GM18909 (cell line): ENCODE data around the gene SYNDIG1.

Experiments
- ATAC-seq: cut with Tn5 transposase; IDR thresholded peaks from one replicate; pipeline ENCODE4 v1.9.1; 2021; ENCODE audit warnings: mild to moderate bottlenecking; ENCODE audit not compliant: unreplicated experiment, poor library complexity

The SYNDIG1 gene

GRCh38 chr20:24678351-24679106, 209.1 kb downstream of the SYNDIG1 start:
- no peak for ATAC-seq

GRCh38 chr20:24679448-24680047, 210.1 kb downstream of the SYNDIG1 start:
- no peak for ATAC-seq

GRCh38 chr20:24681634-24682495, 212.4 kb downstream of the SYNDIG1 start:
- no peak for ATAC-seq

- no peak for ATAC-seq
Measured at GRCh38 chr20:24682496-24682985, 213.1 kb downstream of the SYNDIG1 start.

GRCh38 chr20:24683676-24684075, 214.2 kb downstream of the SYNDIG1 start:
- ATAC-seq = no peak

- ATAC-seq = no peak
Measured at GRCh38 chr20:24684421-24684871, 215.0 kb downstream of the SYNDIG1 start.

GRCh38 chr20:24684956-24685691, 215.7 kb downstream of the SYNDIG1 start:
- ATAC-seq = no peak

- ATAC-seq = no peak
Measured at GRCh38 chr20:24685736-24686135, 216.3 kb downstream of the SYNDIG1 start.

- ATAC-seq = no peak
Measured at GRCh38 chr20:24686156-24686555, 216.7 kb downstream of the SYNDIG1 start.

GRCh38 chr20:24690408-24690807, 221.0 kb downstream of the SYNDIG1 start:
- ATAC-seq = no peak

GRCh38 chr20:24691901-24692351, 222.5 kb downstream of the SYNDIG1 start:
- no peak for ATAC-seq

GRCh38 chr20:24692446-24693200, 223.2 kb downstream of the SYNDIG1 start:
- ATAC-seq = no peak

- ATAC-seq = no peak
Measured at GRCh38 chr20:24693466-24694156, 224.2 kb downstream of the SYNDIG1 start.

- no peak for ATAC-seq
Measured at GRCh38 chr20:24694157-24694726, 224.8 kb downstream of the SYNDIG1 start.

- ATAC-seq = no peak
Measured at GRCh38 chr20:24694727-24695528, 225.5 kb downstream of the SYNDIG1 start.

- ATAC-seq = no peak
Measured at GRCh38 chr20:24695529-24696225, 226.2 kb downstream of the SYNDIG1 start.

- no peak for ATAC-seq
Measured at GRCh38 chr20:24696396-24696795, 227.0 kb downstream of the SYNDIG1 start.
